GM18508 (cell line): ENCODE measurements around the gene MAGI1.

Experiments
- ATAC-seq: cut with Tn5 transposase; IDR thresholded peaks from one replicate; pipeline ENCODE4 v1.9.1; 2021; ENCODE audit warnings: moderate number of reproducible peaks; ENCODE audit not compliant: insufficient read depth, unreplicated experiment

MAGI1 gene

GRCh38 chr3:65701516-65701915, 337.2 kb downstream of the MAGI1 start:
- ATAC-seq: no peak

- no peak for ATAC-seq
Measured at GRCh38 chr3:65689436-65689835, 349.3 kb downstream of the MAGI1 start.

GRCh38 chr3:65687741-65688140, 351.0 kb downstream of the MAGI1 start:
- ATAC-seq: no peak

- ATAC-seq: no peak
Measured at GRCh38 chr3:65685621-65686235, 353.0 kb downstream of the MAGI1 start.

GRCh38 chr3:65678516-65678915, 360.2 kb downstream of the MAGI1 start:
- ATAC-seq: no peak

- ATAC-seq: no peak
Measured at GRCh38 chr3:65677486-65678010, 361.2 kb downstream of the MAGI1 start.

GRCh38 chr3:65676580-65676979, 362.1 kb downstream of the MAGI1 start:
- ATAC-seq: no peak

- ATAC-seq: no peak
Measured at GRCh38 chr3:65675011-65675410, 363.7 kb downstream of the MAGI1 start.

- no peak for ATAC-seq
Measured at GRCh38 chr3:65674226-65674625, 364.5 kb downstream of the MAGI1 start.

GRCh38 chr3:65672871-65673815, 365.6 kb downstream of the MAGI1 start:
- no peak for ATAC-seq

GRCh38 chr3:65672061-65672460, 366.7 kb downstream of the MAGI1 start:
- no peak for ATAC-seq

- no peak for ATAC-seq
Measured at GRCh38 chr3:65671004-65671403, 367.7 kb downstream of the MAGI1 start.

- no peak for ATAC-seq
Measured at GRCh38 chr3:65669163-65669875, 369.4 kb downstream of the MAGI1 start.

- no peak for ATAC-seq
Measured at GRCh38 chr3:65667963-65668362, 370.8 kb downstream of the MAGI1 start.

GRCh38 chr3:65666448-65667091, 372.1 kb downstream of the MAGI1 start:
- no peak for ATAC-seq

- no peak for ATAC-seq
Measured at GRCh38 chr3:65665915-65666314, 372.8 kb downstream of the MAGI1 start.

GRCh38 chr3:65664931-65665330, 373.8 kb downstream of the MAGI1 start:
- ATAC-seq: no peak

GRCh38 chr3:65664446-65664845, 374.3 kb downstream of the MAGI1 start:
- ATAC-seq: no peak

- no peak for ATAC-seq
Measured at GRCh38 chr3:65662095-65662494, 376.6 kb downstream of the MAGI1 start.

- ATAC-seq: no peak
Measured at GRCh38 chr3:65660000-65660598, 378.6 kb downstream of the MAGI1 start.
